DMS 273 (cell line): ENCODE data around the gene PRDM8.

Source experiments
- DNase-seq: peaks from one replicate; lab custom pipeline; 2025; ENCODE audit not compliant: unreplicated experiment; lab: John Stamatoyannopoulos, UW

Gene PRDM8

DNA sequence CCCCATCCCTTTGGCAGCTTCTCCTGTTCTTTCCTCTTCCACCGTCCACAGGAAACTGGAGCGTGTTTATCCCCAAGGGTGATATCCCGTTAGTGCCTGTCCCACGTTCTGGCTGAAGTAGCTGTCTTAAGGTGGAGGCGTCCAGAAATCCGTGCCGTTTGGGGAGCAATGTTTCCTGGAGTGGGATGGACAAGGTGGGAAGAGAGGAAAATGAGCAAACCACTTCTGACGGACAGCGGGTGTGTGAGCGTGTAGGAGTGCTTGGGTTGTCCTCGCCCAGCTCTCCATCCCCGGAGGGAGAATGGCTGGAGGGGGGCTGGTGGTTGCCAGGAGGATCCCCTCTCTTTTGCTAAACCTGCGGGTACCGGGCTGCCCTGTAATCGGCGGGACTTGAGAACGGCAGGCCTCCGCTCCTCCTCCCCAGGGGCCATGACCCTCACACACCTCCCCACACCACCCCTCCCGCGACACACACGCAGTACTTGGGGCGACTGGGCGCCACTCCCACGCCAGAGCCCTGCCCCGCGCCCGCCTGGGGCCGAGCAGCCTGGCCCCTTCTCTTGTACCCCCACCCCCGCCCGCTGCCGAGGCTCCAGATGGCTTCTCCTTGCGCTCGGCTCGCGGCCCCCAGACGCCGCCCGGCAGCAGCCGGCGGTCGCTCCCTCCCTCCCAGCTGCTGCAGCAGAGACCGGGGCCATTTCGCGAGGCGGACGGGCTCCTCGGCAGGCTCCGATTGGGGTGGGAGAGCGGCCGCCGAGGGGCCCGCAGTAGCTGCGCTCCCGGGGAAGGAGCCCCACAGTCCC is 13.9 kb upstream of the PRDM8 start:
- peak; percentile 91 for DNase-seq

DNA sequence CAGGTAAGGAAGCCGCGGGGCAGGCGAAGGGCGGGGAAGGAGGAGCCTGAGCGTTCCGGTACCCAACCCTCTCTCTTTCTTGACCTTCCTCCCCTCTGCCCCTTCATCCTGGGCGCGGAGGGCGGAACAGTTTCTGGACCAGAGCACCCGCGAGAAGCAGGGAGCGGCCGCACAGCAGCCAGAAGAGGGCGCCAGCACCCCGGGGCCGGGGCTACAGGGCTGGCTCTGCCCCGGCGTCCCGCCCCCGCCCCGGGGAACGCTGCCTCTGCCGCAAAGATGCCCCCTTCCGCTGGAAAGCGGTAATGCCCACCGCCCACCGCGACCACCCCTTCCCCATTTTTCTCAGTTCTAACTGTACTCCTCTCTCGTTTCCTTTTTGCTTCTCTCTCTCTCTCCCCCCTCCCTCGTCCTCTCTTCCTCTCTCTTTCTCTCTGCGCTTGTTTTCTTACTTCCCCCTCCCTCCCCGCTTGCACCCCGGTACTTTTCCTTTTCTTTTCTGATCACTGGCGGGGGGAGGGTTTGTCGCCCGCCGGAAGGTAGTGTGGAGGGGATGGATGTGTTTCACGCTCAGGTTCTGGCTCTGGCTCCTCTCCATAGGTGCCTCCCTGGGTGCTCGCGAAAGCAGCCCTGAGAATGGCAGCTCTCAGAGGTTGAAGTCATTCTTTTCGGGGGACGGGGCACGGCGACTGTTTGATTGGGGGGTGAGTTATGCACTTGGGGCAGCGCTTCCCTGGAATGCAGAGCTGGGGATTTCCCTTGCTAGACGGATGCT is 13.1 kb upstream of the PRDM8 start:
- peak; percentile 93 for DNase-seq

DNA sequence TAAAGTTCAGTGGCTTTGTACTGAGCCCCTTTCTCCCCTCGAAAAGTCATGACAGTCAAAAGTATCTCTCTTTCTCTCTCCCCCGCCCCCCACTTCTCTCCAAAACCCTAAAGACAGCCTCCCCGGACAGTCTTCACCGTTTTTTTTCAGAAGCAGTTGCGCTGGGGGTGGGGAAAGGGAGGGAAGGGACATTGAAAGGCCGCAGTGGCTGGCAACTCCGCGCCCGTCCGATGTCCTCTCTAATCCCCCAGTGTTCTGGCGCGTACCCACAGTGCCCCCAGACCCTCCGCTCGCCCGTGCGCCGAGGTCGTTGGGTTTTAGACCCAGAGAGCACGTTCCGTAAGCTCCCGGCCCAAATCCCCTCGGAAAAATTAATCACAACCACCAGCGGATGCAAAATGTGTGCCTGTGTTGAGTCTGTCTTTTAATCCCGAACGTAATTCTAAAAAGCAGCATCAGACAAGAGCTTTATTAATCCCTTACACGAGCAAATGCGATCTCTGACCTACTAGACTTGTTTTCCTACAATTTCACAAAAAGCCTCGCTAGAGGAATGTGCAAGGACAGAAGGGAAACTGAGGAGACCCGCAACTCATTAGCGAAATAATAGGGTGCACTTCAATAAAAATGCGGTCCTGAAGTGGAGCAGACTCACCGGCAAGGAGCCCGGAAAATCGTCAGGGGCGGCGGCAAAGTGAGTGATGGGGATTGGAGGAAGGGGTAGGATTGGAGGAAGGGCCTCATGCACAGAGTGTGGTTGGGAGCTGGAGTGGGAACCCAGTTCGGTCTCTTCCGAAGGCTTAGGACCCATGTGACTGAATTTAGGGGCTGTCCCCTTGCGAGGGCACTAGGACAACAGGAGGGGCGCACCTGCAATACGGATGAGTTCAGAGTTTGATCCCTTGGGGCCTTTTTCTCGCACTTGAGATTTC is 12.2 kb upstream of the PRDM8 start:
- DNase-seq, result peak; percentile 61

DNA sequence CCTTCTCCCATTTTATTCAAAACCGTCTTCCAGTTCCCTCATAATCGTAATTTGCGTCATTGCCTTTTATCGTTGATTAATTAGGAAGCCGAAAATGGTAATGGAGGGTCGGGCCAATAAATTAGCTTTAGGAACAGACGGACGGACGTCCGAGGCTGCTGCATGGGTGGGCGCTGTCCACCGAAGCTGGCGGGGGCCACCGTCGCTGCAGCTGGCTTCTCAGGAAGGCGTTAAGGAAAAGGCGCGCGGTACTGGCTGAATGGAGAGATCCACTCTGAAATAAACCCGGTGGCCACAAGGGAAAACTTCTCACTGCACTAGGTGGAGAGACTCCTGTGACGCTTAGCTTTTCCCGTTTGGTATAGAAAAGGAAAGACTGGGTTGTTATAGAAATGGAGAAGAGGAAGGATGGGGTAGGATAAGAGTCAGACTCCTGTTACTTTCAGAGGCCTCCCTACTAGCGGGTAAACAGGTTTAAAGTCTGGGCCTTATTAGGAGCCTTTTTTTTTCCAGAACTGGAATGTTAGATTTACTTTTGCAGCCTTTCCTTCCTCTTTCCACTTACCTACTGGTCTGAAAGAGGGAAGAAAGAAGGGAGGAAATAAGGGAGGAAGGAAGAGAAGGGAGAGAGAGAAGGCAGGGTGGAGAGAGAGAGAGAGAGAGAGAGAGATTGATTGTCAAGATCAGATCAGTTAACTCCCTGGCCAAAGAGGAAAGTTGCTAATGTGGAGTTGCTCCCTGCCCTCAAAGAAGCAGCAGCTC is 11.3 kb upstream of the PRDM8 start:
- peak; percentile 11 for DNase-seq

DNA sequence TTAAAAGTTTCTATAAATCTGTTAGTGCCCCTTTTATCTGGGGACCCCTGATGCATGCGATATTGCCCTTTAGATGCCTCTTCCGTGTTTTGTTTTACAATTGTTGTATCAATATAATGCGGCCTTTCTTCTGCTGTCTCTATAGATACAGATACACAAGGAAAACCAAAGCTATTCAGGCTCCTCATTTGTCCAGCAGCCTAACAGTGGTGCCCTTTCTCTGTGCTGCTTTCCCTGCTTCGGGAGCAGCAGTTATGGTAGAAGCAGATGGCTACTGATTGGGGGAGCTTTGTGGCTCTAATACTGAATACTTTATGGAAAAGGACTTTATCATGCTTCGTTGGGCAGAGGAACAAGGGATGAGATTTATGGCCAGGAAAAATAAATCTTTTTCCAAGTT is 10.6 kb upstream of the PRDM8 start:
- peak; percentile 53 for DNase-seq

DNA sequence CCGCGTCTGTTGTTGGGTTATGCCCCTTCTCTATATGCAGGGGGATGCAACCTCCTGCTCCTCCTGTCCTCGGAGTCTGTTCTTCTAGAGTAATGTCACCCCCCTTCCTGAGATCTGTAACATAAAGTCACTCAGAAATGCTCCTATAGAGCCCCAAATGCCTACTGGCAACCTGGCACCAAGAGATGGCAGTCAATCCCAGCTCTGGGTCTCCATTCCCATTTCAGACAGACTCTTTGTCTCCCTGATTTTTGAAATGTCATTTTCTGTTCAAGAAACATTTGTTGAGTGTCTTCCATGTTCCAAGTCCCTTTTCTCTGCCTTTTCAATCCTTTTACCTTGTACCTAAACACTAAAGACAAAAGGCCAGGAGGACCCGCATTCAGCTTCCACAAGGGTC is 9.6 kb upstream of the PRDM8 start:
- DNase-seq, result no peak

DNA sequence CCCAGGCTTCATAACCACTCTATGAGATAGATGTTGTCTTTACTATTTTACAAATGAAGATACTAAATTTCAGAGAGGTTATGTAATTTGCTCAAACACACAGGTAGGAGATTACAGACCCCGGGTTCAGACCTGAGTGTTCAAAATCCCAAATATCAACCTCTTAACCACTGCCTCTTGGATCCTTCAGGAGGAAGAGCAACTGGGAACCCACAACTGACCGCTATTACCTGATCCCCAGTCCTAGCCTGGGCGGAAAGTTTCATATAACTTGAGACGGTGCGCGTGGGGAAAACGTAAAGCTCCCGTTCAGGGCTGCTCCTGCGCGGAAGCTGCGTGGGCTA is 8.9 kb upstream of the PRDM8 start:
- DNase-seq, result no peak

DNA sequence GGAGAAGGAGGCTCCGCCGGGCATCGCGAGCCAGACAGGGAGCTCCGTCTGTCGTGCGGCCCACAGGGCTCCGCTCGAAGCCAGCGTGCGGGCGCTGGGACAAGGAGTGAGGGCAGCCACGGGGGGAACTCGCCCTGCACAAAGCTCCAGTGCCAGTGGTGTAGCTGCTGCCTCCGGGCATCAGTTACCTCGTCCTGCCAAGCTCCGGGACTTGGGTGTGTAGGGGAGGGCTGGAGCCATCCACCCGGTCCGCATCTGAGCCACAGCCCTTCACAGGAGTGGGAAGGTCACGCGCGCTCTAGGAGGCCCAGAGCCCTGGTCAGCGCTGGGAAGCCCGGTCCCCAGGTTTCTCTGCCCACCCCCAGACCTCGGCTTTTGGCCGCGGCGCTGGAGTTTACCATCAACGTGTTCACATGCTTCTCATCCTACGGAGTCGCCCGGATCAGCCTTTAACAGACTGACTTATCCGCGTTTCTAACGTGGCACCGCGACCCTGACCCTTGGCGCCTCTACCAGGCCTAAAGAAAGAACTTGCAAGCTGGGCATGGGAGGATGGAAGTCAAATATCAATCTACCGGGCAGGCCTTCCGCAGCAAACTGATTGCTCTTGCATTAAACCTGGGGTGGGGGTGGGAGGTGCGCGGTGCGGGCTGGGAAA is 8.4 kb upstream of the PRDM8 start:
- no peak for DNase-seq

DNA sequence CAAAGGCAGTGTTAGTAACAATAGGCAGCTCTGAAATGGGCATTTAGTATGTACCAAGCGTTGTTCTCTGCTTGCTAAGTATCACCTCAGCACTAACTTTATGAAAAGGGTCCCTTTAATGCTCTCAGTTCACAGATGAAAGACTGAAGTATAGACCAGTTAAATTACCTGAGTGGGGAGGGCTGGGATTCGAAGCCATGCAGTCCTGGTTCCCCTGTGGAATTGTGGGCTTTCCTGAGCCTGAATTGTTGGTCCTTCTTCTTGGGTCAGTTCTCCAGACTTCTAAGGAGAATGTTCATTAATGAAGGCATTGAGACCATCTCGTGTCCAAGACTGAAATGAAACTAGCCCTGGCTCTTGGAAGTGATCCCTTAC is 7.7 kb upstream of the PRDM8 start:
- DNase-seq, result no peak

DNA sequence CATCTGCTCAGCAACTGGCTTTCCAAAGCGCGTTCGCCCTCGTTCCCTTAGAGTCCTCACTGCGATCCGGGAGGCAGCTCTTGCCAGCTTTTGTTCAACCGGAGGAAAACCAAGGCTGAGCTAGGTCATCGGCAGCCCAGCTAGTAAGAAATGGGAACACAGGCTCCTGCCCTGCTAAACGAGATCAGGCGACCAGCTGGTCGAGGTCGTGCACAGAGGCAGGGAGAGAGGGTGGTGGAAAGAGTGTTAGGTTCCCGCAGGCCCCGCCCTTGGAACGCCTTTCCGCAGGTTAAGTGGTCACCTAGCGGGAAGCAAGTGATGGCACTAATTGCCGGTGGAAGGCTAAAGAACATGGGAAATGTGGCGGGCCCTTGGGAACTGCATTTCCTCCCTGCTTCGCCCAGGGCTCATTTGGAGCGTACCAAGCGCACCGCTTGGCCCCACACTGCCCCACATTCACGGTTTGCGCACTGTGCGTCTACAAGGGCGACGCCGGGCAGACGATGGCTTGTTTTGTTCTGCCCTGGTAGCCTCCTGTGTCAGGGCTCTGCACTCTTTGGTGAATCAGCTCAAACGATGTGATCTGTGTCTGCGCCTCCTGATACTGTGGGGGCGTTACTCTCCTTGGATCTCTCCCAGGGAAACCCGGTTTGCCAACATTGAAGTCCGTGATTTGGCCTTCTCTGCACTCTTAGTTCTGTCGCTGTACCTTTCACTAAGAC is 7.2 kb upstream of the PRDM8 start:
- peak; percentile 64 for DNase-seq

DNA sequence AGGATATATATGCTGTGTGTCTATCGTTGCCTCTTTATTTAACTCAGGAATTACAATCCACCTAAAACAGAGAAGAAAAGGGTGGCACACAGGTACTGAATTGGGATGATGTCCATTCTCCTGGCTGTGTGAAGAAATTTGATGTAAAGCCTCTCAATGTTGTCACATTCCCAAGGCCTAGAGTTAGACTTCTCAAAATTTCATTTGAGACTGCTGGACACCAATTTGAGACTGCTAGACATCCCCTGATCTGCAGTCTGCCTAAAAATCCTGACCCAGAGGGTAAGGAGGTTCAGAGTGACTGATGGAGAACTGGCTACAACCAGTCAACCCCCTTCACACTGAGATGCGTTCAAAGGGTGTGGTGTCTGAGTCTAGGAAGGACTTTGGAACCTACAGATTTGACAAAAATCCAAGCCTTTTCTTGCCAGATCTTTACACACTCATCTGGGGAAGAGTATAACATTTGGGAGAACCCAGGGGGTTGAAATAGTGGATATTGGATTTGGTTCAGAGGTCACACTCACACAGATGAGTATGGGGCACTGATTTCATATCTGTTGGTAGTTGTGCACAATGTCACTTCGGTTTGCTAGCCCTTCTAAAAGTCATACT is 4.9 kb upstream of the PRDM8 start:
- DNase-seq, result no peak

DNA sequence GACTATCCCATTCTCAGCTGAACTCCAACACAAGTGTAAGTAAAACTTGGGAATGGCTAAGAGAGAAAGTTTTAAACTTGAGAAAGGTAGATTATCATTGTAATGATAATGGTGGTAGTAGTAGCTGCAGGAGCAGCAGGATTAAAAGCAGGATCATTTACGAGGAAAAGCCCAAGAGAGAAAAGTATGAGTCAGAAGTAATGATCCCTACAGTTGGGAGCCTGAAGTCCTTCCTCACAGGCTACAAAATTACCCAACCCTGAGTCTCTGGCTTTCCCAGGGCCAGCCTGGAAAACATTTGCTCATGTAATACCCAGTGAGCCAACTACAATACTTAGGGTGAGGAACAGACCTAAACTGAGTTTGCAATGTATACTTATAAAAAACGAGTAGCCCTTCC is 4.4 kb upstream of the PRDM8 start:
- no peak for DNase-seq

DNA sequence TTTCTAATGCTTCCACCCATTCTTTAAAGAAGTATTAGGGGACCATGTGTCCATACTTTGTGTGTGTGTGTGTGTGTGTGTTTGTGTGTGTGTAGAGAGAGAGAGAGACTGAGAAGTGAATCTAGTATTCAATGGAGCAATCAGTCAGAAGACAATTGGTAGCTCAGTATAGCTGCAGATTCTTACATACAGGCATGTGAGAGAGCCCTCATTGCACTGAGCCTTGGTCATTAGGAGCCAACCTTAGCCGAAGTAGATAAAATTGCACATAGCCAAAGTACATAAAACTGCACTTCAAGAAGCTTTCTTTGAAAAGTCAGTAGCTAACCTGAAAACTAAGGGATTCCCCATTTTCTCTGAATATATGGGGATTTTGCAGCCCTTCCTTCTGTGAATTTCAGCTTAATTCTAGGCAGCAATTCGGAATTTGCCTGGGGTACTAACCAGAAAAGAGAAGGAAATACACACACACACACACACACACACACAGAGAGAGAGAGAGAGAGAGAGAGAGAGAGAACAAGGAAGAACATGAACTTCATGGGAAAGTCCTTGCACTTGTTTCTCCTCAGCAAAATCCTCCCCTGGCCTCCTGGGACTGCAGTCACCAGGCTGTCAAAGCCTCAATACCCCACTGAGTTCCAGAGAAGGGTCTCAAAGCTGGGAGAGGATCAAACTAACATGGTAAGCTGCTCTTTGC is 1.7 kb upstream of the PRDM8 start:
- no peak for DNase-seq

DNA sequence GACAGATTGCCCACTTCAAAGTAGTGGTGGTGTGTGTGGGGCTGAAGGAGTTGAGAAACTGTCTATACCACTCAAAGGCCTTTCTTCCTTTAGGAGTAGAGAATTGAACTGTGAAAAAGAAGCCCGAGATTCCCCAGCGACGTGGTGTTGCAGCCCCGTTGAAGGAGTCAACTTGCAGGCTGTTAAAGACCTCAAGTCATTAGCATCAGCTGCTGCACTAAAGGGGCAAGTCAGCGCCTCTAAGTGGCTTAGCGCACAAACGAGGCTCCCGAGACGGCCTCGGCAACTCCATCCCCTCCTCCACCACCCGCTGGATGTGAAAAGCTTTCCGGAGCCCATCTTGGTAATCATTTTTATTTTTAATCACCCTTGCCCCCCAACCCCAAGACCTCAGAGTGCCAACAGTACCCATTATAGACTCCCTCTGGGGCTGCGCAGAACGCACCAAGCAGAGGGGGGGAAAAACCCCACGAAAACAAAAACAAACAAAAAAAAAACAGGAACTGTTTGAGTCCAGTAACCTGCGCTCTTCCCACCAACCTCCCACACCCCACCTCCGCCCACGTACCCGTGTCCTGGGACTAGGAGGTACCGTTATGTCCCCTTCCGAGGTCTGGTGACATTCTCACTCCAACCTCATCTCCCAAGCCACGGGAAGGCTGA is 913 bp upstream of the PRDM8 start:
- no peak for DNase-seq

DNA sequence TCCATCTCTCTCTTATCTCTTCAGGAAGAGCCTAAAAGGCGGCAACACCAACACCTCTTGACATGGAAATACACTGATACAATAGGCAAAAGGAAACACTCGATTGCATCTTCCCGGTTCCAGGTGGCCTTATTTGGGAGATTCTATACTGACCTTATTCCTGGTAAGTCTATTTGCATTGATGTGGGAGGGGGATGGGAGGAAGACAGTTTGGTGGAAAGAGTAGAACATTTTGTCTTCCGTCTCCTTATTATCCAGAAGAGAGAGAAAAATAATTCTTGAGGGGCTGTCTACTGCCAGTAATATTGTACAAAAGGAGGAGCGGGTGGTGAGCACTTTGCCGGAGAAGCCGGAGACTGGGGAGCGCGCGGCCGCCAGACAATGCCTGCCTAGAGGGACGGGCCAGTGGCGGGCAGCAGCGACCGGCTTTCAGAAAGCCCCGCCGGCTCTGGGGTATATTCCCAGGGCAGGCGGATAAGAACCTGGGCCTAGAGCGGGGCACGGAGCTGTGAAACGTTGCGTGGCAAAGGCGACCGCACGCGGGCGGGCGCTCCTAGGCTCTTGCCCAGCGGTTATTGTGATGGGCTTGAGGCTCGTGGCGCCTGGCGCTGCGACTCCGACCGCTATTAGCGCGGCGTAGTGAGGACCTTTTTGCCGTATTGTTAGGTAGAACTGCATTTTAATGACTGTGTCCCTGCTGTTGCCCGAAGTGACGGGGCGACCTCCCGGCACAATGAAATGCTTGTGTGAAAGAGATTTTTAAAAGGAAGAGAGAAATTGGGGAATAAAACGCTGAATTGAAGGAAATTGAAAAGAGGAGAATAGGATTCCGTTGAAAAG is 518 bp downstream of the PRDM8 start:
- no peak for DNase-seq

DNA sequence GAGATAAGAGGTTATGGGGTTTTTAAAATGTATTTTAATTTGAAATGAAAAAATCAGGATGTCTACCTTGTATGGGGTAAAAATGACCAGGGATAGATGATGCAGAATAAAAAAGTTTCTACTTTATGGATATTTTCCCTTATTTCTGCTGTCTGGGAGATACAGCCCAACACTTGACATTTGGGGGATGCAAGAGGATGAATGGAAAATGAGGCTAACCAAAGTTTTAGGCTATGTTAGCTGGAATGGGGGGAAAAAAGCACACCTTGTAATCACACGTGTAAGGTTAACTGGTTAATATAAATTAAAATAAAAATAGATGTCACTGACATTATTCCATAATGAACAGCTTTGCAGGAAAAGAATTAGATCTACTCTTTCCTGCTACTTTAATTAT is 1.1 kb downstream of the PRDM8 start:
- DNase-seq, result no peak

DNA sequence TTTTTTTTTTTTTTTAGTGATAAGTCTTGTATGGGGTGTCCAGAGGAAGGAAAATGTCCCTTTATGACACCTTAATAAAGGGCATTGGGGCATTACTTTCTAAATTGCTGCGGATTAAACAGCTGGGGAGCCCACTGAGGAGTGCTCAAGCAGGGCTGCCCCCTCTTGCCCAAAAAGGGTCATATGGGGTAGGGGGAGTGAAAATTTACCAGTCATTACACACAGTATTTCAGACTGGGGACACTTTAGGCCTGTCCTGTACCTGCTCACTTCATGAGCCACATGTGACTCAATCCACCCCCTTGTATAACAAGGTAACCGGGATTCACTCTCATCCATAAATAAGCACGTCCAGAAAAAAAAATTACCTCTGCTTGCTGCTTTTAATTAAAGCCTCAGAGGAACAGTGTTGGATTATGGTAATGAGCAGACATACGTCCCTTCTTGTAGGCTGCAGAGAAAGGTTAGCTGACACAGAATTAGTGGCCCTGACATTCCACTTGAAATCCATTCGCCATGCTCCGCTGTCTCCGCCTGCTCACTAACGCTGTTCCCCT is 1.8 kb downstream of the PRDM8 start:
- DNase-seq, result no peak
